COLO668 (cell line): Measurements from ENCODE around the gene TECTA.
"Not testable (repeated sequence)": the region's sequence is repeated elsewhere in the genome, so short reads cannot be mapped to it uniquely, and the experiment has no call there.

Experiments used
- DNase-seq: peaks from one replicate; lab custom pipeline; 2025; ENCODE audit not compliant: unreplicated experiment; lab: John Stamatoyannopoulos, UW

Gene TECTA

DNA sequence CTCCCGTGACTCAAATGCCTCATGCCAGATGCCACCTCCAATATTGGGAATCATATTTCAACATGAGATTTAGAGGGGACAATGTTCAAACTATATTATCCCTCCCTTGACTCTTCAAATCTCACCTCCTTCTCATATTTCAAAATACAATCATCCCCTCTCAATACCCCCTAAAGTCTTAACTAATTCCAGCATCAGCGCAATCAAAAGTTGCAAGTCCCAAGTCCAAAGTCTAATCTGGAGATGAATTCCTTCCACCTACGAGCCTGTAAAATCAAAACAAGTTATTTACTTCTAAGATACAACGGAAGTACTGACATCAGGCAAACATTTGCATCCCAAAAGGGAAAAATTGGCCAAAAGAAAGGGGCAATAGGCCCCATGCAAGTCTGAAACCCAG, 124.3 kb downstream of the TECTA start:
- no peak for DNase-seq

DNA sequence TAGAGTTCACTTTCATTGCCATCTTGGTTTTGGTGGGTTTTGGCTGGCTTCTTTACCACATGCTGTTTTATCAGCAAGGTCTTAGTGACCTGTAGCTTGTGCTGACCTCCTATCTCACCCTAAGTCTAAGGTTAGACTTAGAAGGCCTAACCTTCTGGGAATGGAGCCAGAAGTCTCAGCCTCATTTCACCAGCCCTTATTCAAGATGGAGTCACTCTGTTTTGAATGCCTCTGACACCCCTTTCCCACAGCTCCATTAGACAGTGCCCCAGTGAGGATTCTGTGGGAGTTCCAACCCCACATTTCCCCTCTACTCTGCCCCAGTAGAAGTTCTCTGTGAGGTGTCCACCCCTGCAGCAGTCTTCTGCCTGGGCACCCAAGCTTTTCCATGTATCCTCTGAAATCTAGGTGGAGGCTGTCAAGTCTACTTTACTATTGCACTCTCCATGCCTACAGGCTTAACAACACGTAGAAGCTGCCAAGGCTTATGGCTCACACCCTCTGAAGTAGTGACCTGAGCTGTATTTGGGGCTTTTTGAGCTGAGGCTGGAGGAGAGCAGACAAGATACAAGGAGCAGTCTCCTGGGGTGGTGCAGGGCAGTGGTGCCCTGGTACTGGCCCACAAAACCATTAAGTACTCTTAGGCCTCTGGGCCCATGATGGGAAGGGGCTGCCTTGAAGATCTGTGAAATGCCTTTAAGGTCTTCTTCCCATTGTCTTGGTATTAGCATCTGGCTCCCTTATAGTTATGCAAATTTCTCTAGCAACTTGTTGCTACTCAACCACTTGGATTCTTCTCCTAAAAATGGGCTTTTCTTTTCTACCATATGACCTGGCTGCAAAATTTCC, 125.6 kb downstream of the TECTA start:
- no peak for DNase-seq

DNA sequence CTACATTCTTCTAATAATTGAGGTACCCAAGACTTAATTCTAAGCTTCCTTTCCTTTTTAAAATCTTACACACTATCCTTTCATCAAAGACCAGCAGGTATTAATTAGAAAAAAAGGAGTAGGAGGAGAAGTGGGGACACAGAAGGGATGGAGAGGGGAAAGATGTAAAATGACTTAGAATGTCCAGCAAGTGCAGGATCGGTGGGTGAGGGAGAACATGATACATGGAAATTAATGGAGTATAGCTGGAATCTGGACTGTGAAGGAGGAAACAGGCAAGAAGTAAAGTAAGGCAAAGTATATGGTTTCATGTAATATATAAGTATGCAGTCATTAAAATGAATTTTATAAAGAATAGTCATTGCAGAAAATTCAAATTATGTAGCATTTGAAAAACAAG, 127.8 kb downstream of the TECTA start:
- DNase-seq, result no peak

DNA sequence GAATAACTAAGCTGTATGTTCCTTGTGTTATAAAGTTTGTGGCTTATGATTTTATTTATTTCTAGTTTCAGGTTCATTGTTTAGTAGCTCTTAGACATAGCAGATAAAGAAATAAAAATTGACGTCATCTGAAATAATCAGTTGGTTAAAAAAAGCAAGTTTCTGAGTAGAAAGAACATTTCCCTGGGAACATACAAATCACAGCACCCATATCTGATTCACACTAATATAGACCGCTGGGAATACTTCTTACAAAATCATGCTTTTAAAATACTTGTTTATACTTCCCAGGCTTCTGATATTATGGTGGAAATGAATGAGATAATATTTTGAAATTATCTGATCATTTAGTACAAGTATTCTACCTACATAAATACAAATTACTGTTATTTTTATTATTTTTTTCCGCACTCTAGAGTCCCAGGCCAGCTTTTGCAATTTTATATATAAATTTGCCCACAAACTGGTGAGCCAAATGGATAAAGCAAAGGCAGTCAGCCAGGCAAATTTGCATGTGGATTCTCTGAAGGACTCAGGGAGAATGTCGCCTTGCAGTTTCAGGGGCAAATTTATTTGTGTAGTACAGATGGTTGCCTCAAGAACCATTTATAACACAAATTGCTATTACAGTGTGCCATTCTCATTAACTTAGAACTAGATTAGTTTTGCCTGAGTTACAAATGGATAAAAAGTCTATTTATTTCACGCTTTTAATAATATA, 128.6 kb downstream of the TECTA start:
- DNase-seq, result no peak

DNA sequence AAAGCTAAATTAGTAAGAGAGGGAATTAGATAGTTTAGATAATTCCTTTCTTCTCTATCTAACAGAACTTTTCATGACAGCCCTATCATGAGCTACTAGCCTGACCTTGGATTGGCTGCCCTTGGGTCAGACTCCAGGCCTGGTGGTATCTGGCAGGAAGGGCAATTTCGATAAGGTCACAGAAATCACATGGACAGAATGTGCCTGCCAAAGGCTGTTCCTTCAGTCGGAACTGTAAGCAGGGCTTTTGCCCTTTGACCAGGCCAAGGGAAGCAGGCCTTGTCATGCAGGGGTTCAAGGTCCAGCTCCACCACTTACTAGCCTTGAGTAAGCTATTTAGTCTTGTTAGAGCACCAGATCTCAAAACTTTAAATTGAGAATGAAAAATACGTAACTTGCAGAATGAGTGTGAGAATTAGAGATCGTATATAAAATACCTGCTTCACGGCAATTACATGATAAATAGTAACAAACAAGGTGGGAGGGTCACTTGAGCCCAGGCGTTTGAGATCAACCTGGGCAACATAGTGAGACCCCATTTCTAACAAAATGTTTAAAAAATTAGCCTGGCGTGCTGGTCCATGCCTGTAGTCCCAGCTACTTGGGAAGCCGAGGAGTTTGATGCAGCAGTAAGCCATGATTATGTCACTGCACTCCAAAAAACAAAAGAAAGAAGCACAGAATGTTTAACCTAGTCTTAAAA, 130.7 kb downstream of the TECTA start:
- DNase-seq, result no peak

DNA sequence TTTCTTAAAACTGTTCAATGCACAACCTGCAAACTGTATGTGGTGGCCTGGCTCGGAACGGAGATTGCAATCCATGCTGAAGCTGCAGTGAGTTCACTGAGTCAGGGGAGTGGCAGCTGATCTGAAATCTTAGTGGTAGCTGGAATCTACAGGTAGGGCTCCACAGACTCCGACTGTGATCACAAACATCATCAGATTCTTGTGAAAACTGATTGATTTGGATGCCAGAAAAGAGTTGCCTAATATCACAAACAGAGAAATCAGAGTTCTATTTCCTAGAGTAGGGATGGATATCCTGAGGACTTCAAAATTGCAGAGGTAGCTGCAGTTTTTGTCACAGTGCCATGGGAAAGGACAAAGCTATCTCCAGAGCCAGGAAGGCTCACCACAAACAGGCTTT, 134.0 kb downstream of the TECTA start:
- no peak for DNase-seq

DNA sequence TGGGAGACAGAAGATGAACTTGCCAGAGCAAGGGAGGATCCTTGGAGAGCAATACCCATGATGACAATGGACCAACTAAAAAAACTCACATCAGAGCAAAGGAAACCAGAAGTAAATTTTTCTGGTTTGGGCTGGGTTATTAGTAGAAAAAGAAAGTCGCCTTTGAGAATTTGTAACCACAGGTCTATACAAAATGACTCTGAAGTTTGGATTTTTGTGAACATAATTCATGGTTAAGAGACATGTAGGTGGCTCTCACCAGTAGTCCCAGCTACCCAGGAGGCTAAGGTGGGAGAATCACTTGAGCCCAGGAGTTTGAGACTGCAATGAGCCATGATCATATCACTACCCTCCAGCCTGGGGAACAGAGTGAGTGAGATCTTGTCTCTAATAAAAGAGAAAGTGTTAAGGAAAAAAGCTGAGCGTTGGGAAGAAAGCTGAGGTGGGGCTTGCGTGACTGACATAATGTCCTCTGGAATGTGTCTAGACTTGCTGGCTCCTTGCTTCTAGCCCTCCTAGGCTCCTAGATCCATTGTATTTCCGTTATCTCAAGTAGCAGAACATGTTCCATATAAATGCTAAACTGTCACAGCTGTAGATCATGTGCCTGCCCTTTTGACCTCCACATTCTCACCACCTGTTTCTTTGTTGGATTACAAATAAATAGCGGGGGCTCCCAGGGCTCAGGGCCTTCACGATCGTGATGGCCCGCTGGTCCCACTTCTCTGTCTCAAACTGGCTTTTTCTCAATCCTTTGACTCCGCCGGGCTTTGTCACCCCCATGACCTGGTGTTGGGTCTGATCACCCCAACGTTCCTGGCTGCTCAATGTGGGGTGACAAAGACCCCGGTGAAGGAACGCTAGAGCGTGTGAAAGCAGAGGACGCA, 135.3 kb downstream of the TECTA start:
- DNase-seq, result no peak

DNA sequence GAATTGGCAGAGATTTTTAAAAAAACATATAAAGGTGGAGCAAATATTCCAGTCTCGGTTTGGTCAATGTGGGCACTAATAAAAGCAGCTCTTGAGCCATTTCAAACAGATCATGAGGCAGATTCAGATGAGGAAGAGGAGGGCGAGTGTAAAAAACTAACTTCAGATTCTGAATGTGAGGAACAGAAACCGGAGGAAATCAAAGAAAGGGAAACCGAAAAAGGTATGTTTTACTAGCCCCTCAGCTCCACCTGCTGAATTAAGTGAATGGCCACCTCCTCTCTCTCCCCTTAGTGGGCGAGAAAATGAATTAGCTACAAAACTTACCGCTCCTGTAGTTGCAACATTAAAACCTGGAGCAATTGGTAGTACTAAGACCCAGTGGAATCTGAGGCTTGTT, 136.2 kb downstream of the TECTA start:
- DNase-seq, result not testable (repeated sequence)

DNA sequence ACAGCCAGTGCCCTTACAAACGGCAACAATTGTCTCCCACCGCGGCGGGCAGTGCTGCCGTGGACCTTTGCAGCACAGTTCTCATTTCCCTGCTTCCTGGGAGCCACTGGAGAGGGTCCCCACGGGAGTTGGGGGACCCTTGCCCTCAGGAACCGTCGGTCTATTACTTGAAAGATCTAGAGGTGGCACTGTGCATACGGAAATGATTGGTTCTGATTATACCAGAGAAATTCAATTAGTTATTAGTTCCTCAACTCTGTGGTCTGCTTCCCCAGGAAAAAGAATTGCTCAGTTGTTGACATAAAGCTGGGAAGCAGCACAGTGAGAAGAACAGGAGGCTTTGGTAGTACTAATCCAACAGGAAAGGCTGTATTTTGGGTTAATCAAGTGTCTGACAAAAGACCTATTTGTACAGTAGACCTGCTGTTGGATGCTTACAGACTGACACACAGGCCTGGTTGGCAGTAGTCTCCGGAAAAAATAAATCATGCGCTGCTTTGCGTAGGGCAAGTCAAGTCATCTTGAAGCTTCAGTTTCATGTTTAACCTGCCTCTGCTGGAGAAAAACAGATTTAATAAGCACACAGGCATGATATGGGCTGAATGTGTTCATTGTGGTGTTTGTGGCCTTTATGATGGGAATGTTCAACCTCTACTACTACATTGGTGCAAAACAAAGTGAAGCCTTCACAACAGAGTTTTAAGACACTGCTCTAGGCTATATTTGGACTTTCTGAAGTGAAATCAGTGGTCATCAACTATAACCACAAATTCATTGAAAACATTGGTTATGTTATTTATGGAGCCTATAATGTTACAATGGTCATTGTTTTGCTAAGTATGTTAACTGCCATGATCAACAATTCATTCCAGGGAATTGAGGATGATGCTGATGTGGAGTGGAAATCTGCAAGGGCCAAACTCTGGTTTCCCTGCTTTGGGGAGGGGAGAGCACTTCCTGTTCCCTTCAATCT, 136.9 kb downstream of the TECTA start:
- no peak for DNase-seq

DNA sequence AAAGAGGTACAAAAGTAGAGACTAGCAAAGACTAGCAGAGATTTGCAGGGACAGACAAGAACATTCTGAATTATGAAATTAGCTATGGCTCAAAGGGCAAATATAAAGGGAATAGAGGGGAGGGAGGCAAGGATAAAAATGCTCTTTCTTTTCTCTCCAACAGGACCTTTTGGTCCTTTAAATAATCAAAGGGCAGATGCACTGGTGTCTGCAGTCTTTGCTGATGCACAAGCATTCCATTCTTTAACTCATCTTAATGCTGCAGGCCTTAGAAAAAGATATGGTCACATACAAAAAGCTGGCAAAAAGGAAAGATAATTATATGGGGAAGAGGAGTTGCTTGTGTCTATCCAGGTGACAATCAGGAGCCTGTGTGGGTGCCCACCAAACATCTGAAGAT, 137.9 kb downstream of the TECTA start:
- DNase-seq, result no peak

DNA sequence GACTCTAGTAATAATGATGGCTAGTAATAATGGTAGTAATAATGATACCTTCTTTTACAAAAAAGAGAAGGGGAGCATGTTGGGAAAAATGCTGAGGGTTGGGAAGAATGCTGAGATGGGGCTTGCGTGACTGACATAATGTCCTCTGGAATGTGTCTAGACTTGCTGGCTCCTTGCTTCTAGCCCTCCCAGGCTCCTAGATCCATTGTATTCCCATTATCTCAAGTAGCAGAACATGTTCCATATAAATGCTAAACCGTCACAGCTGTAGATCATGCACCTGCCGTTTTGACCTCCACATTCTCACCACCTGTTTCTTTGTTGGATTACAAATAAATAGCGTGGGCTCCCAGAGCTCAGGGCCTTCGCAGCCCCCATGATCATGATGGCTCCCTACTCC, 139.0 kb downstream of the TECTA start:
- peak; percentile 18 for DNase-seq

DNA sequence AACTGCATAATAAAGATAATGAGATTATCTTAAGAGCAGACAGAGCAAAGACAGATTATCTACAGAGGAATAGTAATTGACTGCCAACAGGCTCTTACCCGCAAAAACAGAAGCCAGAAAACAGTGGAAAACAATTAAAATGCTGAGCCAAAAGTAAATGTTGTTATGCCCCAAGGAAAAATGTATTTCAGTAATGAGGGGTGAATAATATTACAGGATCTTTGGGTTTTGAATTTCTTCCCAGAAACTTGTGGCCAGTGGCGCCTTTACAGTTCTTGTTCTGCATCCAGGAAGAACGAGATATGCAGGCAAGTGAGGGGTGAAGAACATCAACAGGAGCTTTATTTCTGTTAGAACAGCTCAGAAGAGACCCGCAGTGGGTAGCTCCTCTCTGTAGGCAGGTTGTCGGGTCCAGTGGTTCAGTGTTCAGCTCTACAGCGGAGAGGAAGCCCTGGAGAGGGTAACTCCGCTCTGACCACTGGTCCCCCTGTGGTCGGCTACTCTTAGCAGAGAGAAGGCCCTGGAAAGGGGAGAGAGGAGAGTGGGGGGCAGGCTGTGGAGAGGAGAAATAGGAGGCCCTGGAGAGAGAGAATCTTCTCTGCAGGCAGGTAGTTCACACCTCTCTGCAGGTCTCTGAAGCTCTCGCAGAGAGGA, 139.7 kb downstream of the TECTA start:
- DNase-seq, result no peak
